Measurements from ENCODE around the gene UCK1.

The UCK1 gene

DNA sequence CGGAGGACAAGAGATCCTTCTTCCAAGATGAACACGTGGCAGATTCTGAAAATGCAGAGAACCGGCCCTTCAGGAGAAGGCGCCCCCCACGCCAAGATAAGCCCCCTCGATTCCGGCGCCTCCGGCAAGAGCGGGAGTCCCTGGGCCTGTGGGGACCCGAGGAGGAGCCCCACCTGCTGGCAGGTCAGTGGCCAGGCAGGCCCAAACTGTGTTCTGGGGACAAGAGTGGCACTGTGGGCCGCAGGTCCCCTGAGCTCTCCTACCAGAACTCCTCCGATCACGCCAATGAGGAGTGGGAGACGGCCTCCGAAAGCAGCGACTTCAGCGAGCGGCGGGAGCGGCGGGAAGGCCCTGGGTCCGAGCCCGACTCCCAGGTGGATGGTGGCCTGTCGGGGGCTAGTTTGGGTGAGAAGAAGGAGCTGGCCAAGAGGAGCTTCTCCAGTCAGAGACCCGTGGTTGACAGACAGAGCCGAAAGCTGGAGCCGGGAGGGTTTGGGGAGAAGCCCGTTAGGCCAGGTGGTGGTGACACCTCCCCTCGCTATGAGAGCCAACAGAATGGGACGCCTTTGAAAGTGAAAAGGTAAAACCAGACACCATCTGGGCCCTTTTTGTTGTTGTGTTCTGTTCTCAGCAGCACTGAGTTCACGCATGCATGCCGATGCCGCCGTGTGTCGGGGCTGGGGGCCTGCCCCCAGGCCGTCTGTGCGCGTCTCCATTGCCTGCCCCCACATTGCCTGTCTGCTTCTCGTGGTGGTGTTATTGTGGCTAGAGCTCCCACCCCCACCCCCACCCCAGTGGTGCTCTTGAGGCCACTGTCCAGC is 54.9 kb downstream of the UCK1 start:
- no peak for FAIRE-seq

DNA sequence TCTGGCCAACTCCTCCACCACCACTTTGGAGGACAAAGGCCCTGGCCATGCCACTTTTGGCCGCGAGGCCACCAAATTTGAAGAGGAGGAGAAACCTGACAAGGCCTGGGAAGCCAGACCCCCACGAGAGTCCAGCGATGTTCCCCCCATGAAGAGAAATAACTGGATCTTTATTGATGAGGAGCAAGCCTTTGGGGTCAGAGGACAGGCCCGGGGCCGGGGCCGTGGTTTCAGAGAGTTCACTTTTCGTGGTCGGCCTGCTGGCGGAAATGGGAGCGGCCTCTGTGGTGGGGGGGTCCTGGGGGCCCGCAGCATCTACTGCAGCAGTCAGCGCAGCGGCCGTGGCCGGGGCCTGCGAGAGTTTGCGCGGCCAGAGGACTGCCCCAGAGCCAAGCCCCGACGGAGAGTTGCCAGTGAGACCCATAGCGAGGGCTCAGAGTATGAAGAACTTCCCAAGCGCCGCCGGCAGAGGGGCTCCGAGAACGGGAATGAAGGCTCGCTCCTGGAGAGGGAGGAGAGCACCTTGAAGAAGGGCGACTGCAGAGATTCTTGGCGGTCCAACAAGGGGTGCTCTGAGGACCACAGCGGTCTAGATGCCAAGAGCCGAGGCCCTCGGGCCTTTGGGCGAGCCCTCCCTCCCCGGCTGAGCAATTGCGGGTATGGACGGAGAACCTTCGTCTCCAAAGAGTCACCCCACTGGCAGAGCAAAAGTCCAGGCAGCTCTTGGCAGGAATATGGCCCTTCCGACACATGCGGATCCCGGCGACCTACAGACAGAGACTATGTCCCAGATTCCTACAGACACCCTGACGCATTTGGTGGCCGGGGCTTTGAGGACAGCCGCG is 55.7 kb downstream of the UCK1 start:
- no peak for FAIRE-seq

- FAIRE-seq: no peak
These were observed 56.4 kb downstream of the UCK1 start for GRCh38 chr9:131474711-131475110.

DNA sequence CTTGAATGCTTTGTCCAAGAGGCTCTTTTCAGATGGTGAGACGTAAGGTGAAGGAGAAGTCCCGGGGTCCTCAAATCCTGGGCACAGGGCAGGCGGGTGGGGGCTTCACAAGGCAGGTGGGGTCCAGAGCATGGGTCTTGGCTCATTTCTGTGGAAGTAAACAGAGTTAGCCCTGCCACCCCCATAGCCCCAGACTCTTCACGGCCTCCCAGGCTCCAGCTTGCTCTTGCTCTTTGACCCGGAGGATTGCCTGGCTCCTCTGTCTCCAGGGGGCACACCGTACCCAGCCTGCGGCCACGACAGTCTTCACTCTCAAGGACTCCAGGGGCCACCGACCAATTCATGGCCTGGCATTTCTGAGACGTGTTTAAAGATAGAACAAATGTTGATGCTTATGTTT is 57.2 kb downstream of the UCK1 start:
- no peak for FAIRE-seq

Measured in endometrium (tissue), 2 donors.